HEK293T (cell line): ENCODE measurements around the gene TIMP4.

Source experiments
- CTCF ChIA-PET: fragments of 350-600 bp; formaldehyde crosslinking; extraction: SDS; loops from one replicate; lab custom pipeline; 2021; ENCODE audit warnings: antibody characterized with exemption, inconsistent platforms; lab: Yijun Ruan, JAX
- POLR2A ChIA-PET: fragments of 350-600 bp; formaldehyde crosslinking; extraction: SDS; loops from one replicate; lab custom pipeline; 2020; ENCODE audit warnings: antibody characterized with exemption, inconsistent platforms; lab: Yijun Ruan, JAX
- DNase-seq: peaks from one replicate; pipeline ENCODE4 v3.0.0; 2012; ENCODE audit warnings: mixed read lengths; ENCODE audit errors: extremely low spot score
- TARDBP ChIP-seq: fragments of 450-650 bp; IDR thresholded peaks from 2 replicates; pipeline ENCODE4 v1.6.1; 2016
- ZNF384 ChIP-seq: fragments of 450-650 bp; IDR thresholded peaks from 2 replicates; pipeline ENCODE4 v1.6.1; 2016

TIMP4 gene

DNA sequence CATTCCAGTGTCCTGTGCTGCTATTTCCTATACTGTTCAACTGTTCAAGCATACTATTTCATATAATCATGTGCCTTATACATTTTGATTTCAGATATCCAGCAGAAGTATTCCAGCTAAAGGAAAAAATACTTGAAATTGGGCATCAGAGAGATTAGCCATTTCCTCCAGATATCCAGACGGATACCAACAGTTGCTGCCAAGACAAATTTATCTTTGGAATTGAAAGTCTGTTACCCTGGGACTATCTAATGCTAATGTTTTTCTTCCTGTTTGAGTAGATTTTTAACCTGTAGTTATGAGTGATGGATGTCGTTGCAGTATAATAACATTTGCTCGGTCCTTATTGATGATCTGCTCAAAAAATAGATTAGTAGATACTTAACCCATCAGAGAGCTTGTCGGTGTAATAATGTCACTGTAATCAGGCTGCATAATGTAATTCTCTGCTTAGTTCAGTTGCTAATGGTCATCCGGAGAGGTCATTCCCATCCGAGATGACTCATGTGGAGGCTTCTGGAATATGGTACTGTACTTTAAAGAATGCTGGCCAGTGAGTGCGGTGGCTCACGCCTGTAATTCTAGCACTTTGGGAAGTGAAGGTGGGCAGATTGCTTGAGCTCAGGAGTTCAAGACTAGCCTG is 51.5 kb downstream of the TIMP4 start:
- ChIA-PET POLR2A (no interaction called here), CTCF (interaction anchor here (0.6 kb wide), 1 partner anchor 239 kb away, joined by 3 read pairs; no protein-coding TSS in a partner anchor)
- no peak for DNase-seq
- TF ChIP-seq TARDBP (no peak), ZNF384 (no peak)
